CD14-positive monocyte (primary cell): ENCODE results near the gene FLAD1. TPM values are rescaled to one million over a fixed set of nuclear protein-coding genes. Genes with fewer than 3 reads are reported as not detected.

Experiments
- DNase-seq, 3 donors: peaks; one replicate each; pipeline ENCODE4 v3.0.0-alpha.2; 2011 to 2022
- H2AFZ ChIP-seq: 2 replicates; pipeline ENCODE4 v1.6.0; 2012; ENCODE audit warnings: mild to moderate bottlenecking, low read depth, low read length, inconsistent platforms; ENCODE audit not compliant: insufficient read depth, poor library complexity, severe bottlenecking
- H3K27ac ChIP-seq, 2 donors: 1 replicate in 1 of 2; 2 replicates in 1 of 2; pipeline ENCODE4 v1.5.1; 2012 to 2013; ENCODE audit warnings: low read length in 2 of 2, control low read depth in 1 of 2, inconsistent platforms in 1 of 2, low read depth in 1 of 2, mild to moderate bottlenecking in 1 of 2
- H3K27me3 ChIP-seq, 2 donors: one replicate each; pipeline versions ENCODE4 v1.6.0 to v1.6.1; 2011 to 2013; ENCODE audit warnings: low read length in 2 of 2; ENCODE audit not compliant: control insufficient read depth in 2 of 2, insufficient read depth in 2 of 2
- H3K36me3 ChIP-seq, 2 donors: replicated peaks in 1 of 2; 1 replicate in 1 of 2; 2 replicates in 1 of 2; pipeline versions ENCODE4 v1.5.1 to v1.6.1; 2012 to 2013; ENCODE audit warnings: low read length in 2 of 2, control low read depth in 1 of 2, inconsistent platforms in 1 of 2, mild to moderate bottlenecking in 1 of 2; ENCODE audit not compliant: insufficient read depth in 2 of 2, control insufficient read depth in 1 of 2
- H3K4me1 ChIP-seq, 2 donors: 1 replicate in 1 of 2; 2 replicates in 1 of 2; pipeline versions ENCODE4 v1.5.1 to v1.6.1; 2012 to 2013; ENCODE audit warnings: low read length in 2 of 2, control low read depth in 1 of 2, inconsistent platforms in 1 of 2, mild to moderate bottlenecking in 1 of 2, moderate library complexity in 1 of 2; ENCODE audit not compliant: insufficient read depth in 2 of 2, control insufficient read depth in 1 of 2
- H3K4me2 ChIP-seq: replicated peaks from 2 replicates; pipeline ENCODE3; 2012; ENCODE audit warnings: low read length, moderate library complexity, mild to moderate bottlenecking; ENCODE audit not compliant: poor library complexity, severe bottlenecking; ENCODE audit errors: extremely low read depth
- H3K4me3 ChIP-seq, 3 experiments: fragments of 200-600 bp in 1 of 3; sonication (generic) in 1 of 3; replicated peaks in 1 of 3; 1 replicate in 2 of 3; 2 replicates in 1 of 3; pipeline ENCODE4 v1.5.1; 2011 to 2013; ENCODE audit warnings: low read length in 3 of 3, mild to moderate bottlenecking in 3 of 3, control low read depth in 2 of 3, low read depth in 2 of 3, inconsistent platforms in 1 of 3, moderate library complexity in 1 of 3
- H3K79me2 ChIP-seq: 2 replicates; pipeline ENCODE4 v1.6.0; 2012; ENCODE audit warnings: mild to moderate bottlenecking, control low read depth, inconsistent platforms, low read length, moderate library complexity; ENCODE audit not compliant: insufficient read depth
- H3K9ac ChIP-seq: 2 replicates; pipeline ENCODE4 v1.6.0; 2017; ENCODE audit warnings: low read length, mild to moderate bottlenecking; ENCODE audit not compliant: insufficient read depth, poor library complexity, severe bottlenecking
- H3K9me3 ChIP-seq, 2 donors: replicated peaks in 1 of 2; 1 replicate in 1 of 2; 2 replicates in 1 of 2; pipeline versions ENCODE4 v1.5.1 to v1.6.1; 2012 to 2013; ENCODE audit warnings: low read length in 2 of 2, control low read depth in 1 of 2; ENCODE audit not compliant: control insufficient read depth in 1 of 2, insufficient read depth in 1 of 2
- H4K20me1 ChIP-seq: 2 replicates; pipeline ENCODE4 v1.6.0; 2012; ENCODE audit warnings: mild to moderate bottlenecking, low read length, control low read depth, moderate library complexity; ENCODE audit not compliant: insufficient read depth
- H3K27ac Mint-ChIP-seq, 7 donors: one replicate each; pipeline ENCODE4 v1.8.0; 2020; ENCODE audit warnings: mild to moderate bottlenecking in 7 of 7, mixed read lengths in 7 of 7, moderate library complexity in 6 of 7, inconsistent platforms in 2 of 7
- H3K27me3 Mint-ChIP-seq, 3 donors: one replicate each; pipeline ENCODE4 v1.8.0; 2021 to 2022; ENCODE audit warnings: low read depth in 3 of 3, mild to moderate bottlenecking in 3 of 3, mixed read lengths in 3 of 3, moderate library complexity in 3 of 3, inconsistent platforms in 1 of 3
- H3K36me3 Mint-ChIP-seq, 2 donors: one replicate each; pipeline ENCODE4 v1.8.0; 2020; ENCODE audit warnings: mixed read lengths in 2 of 2, inconsistent platforms in 1 of 2, mild to moderate bottlenecking in 1 of 2
- H3K4me1 Mint-ChIP-seq: one replicate; pipeline ENCODE4 v1.8.0; 2020; ENCODE audit warnings: mild to moderate bottlenecking, mixed read lengths
- H3K4me3 Mint-ChIP-seq, 2 donors: one replicate each; pipeline ENCODE4 v1.8.0; 2020; ENCODE audit warnings: mild to moderate bottlenecking in 2 of 2, mixed read lengths in 2 of 2, moderate library complexity in 1 of 2
- H3K9me3 Mint-ChIP-seq, 7 donors: one replicate each; pipeline ENCODE4 v1.8.0; 2020 to 2022; ENCODE audit warnings: mixed read lengths in 7 of 7, mild to moderate bottlenecking in 6 of 7, moderate library complexity in 6 of 7, inconsistent platforms in 2 of 7
- WGBS: methylation state at CpG from one replicate; pipeline ENCODE4 v1.1.5; 2013; ENCODE audit warnings: missing lambda C conversion rate; ENCODE audit not compliant: insufficient coverage; 5-methylcytosine and 5-hydroxymethylcytosine counted together
- intact Hi-C, 2 donors: fragments of 100-400 bp; cut with micrococcal nuclease; formaldehyde crosslinking; loops; one replicate each; pipeline versions ENCODE4 v1.15.0 to v1.15.1; 2023
- polyA plus RNA-seq, 3 donors: library from polyadenylated mRNA; depleted of rRNA in 1 of 3; unstranded in 2 of 3; stranded (reverse) in 1 of 3; fragments of 300-500 nt in 2 of 3; fragments of >200 nt in 1 of 3; fragmentation: Illumina TruSeq in 2 of 3; gene quantifications; 1 replicate in 2 of 3; 2 replicates in 1 of 3; pipeline ENCODE4 v1.2.3, GENCODE V29; 2012 to 2021
- TF ChIP-seq, protein P1 (sequence below): fragments of 200-600 bp; IDR thresholded peaks from one replicate; pipeline ENCODE4 v1.8.0; 2022; ENCODE audit warnings: antibody characterized with exemption, mild to moderate bottlenecking

FLAD1 gene
- polyA plus RNA-seq, 3 donors = 31.5 to 41.6 (median 35.1) TPM

DNA sequence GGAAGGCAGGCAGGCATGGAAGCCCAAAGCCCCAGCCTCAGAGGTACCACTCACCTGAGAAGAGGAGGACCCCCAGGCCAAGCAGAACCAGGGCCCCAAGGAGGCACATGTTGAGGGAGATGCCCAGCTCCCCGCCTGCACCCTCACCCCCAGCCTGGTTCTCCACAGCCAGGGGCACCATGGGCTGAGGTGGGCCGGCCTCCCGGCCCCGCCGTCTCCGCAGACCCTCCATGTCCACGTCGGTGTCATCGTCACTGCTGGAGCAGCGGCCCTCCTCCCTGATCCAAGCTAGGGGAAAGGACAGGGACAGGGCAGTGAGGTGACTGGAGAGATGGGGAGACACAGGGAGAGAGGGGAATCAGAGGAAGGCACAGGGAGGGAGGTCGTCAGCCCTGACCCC is 35.1 kb upstream of the FLAD1 start:
- no peaks in the 10 kb centered on the region for H3K27me3 ChIP-seq
- peaks cover 7% of the 10 kb centered on the region for H3K79me2 ChIP-seq
- Mint-ChIP-seq H3K27ac (no peak overlapping the region), H3K4me3 (no peak overlapping the region), H3K4me1 (peaks cover 34% of the 10 kb centered on the region), H3K27me3 (peaks cover 0 to 4% (median 0%) of the 10 kb centered on the region in 3 donors), H3K36me3 (peaks cover 48 to 66% of the 10 kb centered on the region in 2 donors), H3K9me3 (no peaks in the 10 kb centered on the region)
- peaks cover 44 to 65% of the 10 kb centered on the region in 2 donors for H3K36me3 ChIP-seq
- DNase-seq = no peak
- no peak overlapping the region for H3K4me3 ChIP-seq
- TF ChIP-seq, protein P1, sequence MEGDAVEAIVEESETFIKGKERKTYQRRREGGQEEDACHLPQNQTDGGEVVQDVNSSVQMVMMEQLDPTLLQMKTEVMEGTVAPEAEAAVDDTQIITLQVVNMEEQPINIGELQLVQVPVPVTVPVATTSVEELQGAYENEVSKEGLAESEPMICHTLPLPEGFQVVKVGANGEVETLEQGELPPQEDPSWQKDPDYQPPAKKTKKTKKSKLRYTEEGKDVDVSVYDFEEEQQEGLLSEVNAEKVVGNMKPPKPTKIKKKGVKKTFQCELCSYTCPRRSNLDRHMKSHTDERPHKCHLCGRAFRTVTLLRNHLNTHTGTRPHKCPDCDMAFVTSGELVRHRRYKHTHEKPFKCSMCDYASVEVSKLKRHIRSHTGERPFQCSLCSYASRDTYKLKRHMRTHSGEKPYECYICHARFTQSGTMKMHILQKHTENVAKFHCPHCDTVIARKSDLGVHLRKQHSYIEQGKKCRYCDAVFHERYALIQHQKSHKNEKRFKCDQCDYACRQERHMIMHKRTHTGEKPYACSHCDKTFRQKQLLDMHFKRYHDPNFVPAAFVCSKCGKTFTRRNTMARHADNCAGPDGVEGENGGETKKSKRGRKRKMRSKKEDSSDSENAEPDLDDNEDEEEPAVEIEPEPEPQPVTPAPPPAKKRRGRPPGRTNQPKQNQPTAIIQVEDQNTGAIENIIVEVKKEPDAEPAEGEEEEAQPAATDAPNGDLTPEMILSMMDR = no peak
- 98% methylated on average over 10 of the region's 11 CpGs for WGBS
- no peak overlapping the region for H2AFZ ChIP-seq
- intact Hi-C loops = no loop called here
- peaks cover 18% of the 10 kb centered on the region for H4K20me1 ChIP-seq
- peaks cover 21 to 30% of the 10 kb centered on the region in 2 donors for H3K4me1 ChIP-seq
- H3K27ac ChIP-seq = no peak overlapping the region
- no peak overlapping the region for H3K9ac ChIP-seq
- H3K9me3 ChIP-seq = no peaks in the 10 kb centered on the region
- H3K4me2 ChIP-seq = no peak overlapping the region

DNA sequence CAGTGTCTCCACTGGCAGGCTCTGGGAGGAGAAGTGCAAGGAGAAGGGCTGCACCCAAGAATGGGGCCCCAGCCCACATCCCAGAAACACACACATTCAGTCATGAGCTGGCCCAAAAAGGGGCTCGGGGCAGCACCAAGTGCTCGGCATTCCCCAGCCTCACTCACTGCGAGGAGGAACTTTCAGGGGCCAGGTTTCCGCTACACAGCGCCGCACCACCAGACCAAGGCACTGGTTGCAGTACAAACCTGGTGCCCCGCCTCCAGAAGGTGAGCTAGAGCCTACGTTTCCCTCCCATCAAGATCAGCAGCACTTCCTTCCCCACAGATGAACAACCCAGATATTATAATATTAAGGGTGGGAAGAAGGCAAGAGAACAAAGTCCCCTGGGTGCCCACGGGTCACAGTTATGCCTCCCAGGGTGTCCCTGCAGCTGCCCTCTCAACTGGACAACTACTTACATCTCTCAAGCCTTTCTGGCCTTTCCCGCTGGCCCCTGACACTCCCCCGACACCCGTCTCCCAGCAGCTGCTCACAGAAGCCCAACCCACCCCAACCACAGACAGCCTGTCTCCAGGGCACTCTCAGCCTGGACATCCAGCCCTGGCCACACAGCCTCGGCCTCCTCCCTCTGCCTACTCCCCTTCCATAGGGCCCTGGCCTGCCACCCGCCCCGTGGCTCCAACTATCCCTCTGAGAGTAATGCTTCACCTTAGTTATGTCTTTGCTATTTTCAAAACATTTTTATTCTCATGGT is 31.1 kb upstream of the FLAD1 start:
- Histone ChIP-seq H3K4me1 (peaks cover 29 to 45% of the 10 kb centered on the region in 2 donors), H3K36me3 (peaks cover 29 to 40% of the 10 kb centered on the region in 2 donors), H3K9ac (peak overlapping the region; percentile 15), H3K9me3 (no peaks in the 10 kb centered on the region), H3K4me3 (no peak overlapping the region), H3K79me2 (peaks cover 31% of the 10 kb centered on the region), H4K20me1 (peaks cover 36% of the 10 kb centered on the region), H3K27ac (no peak overlapping the region), H3K27me3 (no peaks in the 10 kb centered on the region), H2AFZ (no peak overlapping the region), H3K4me2 (no peak overlapping the region)
- intact Hi-C loops = no loop called here
- Mint-ChIP-seq H3K27me3 (peaks cover 0 to 5% (median 1%) of the 10 kb centered on the region in 3 donors), H3K4me1 (peaks cover 52% of the 10 kb centered on the region), H3K27ac (peak overlapping the region in 1 of 7 donors; percentile 82), H3K36me3 (peaks cover 32 to 44% of the 10 kb centered on the region in 2 donors), H3K4me3 (no peak overlapping the region), H3K9me3 (no peaks in the 10 kb centered on the region)
- 15% methylated on average over 11 of the region's 15 CpGs for WGBS
- TF ChIP-seq, protein P1 = no peak
- DNase-seq = no peak
